HG02588 (cell line): ENCODE measurements around the gene CPA2.
"Not testable (repeated sequence)": the region's sequence is repeated elsewhere in the genome, so short reads cannot be mapped to it uniquely, and the experiment has no call there.

Experiments
- ATAC-seq: cut with Tn5 transposase; IDR thresholded peaks from one replicate; pipeline ENCODE4 v1.9.1; 2021; ENCODE audit warnings: mild to moderate bottlenecking, moderate library complexity; ENCODE audit not compliant: unreplicated experiment

CPA2 gene

GRCh38 chr7:130249626-130250025, 17.0 kb upstream of the CPA2 start:
- ATAC-seq = not testable (repeated sequence)

GRCh38 chr7:130254555-130254954, 12.1 kb upstream of the CPA2 start:
- ATAC-seq = no peak

- ATAC-seq = no peak
Observed at GRCh38 chr7:130256704-130257103, 10.0 kb upstream of the CPA2 start.

GRCh38 chr7:130258494-130259078, 8.1 kb upstream of the CPA2 start:
- no peak for ATAC-seq

- no peak for ATAC-seq
Observed at GRCh38 chr7:130262448-130262847, 4.2 kb upstream of the CPA2 start.

GRCh38 chr7:130263130-130263529, 3.5 kb upstream of the CPA2 start:
- no peak for ATAC-seq

GRCh38 chr7:130266961-130267321, 278 bp downstream of the CPA2 start:
- ATAC-seq = no peak

- ATAC-seq = no peak
Observed at GRCh38 chr7:130268463-130269317, 2.0 kb downstream of the CPA2 start.

GRCh38 chr7:130269318-130269694, 2.6 kb downstream of the CPA2 start:
- no peak for ATAC-seq

- no peak for ATAC-seq
Observed at GRCh38 chr7:130270947-130271800, 4.5 kb downstream of the CPA2 start.

GRCh38 chr7:130272381-130273080, 5.9 kb downstream of the CPA2 start:
- no peak for ATAC-seq

- ATAC-seq = no peak
Observed at GRCh38 chr7:130273081-130273932, 6.6 kb downstream of the CPA2 start.

- no peak for ATAC-seq
Observed at GRCh38 chr7:130273933-130274255, 7.2 kb downstream of the CPA2 start.

GRCh38 chr7:130274296-130274695, 7.6 kb downstream of the CPA2 start:
- ATAC-seq = no peak

GRCh38 chr7:130274983-130275591, 8.4 kb downstream of the CPA2 start:
- ATAC-seq = no peak

GRCh38 chr7:130275826-130276297, 9.2 kb downstream of the CPA2 start:
- no peak for ATAC-seq

- ATAC-seq = no peak
Observed at GRCh38 chr7:130276796-130277762, 10.4 kb downstream of the CPA2 start.

GRCh38 chr7:130277763-130278643, 11.3 kb downstream of the CPA2 start:
- no peak for ATAC-seq
